Measurements from ENCODE around the gene AGO1. TPM values are rescaled to one million over a fixed set of nuclear protein-coding genes. Genes with fewer than 3 reads are reported as not detected.

AGO1 gene
- polyA plus RNA-seq, 2 of the 4 experiments (the other 2 are of a cell fraction): 5.6 to 7.0 TPM

- POLR2A ChIA-PET: no interaction called here
- CTCF ChIA-PET: no interaction called here
- ATAC-seq (no peak), FAIRE-seq (no peak), DNase-seq (ENCODE audit: low read depth in 1 of 2, low spot score in 1 of 2) (no peak)
- TF ChIP-seq CHD4 (IDR thresholded peaks at IDR 0.05; ENCODE audit: borderline replicate concordance): no peak
- no peak overlapping the region for H3K27ac ChIP-seq
- H3K9me3 ChIP-seq: no peaks in the 10 kb centered on the region
- H3K4me2 ChIP-seq: no peak overlapping the region
- no peaks in the 10 kb centered on the region for H3K4me1 ChIP-seq
- no peak overlapping the region for H3K4me3 ChIP-seq
- 46% methylated on average over 2 of the region's 2 CpGs for WGBS (ENCODE audit: missing lambda C conversion rate)
Measured at GRCh38 chr1:35852241-35852640, 30.8 kb upstream of the AGO1 start.

GRCh38 chr1:35854989-35855700 is 27.9 kb upstream of the AGO1 start:
- TF ChIP-seq RNF2 (IDR thresholded peaks at IDR 0.05; ENCODE audit: borderline replicate concordance, low read depth) (no peak), CTCF (IDR thresholded peaks at IDR 0.05) (0 out of 3 replicates have a peak, but pooled peaks have one; percentile 4)
- H3K27ac ChIP-seq: no peak overlapping the region
- WGBS (ENCODE audit: missing lambda C conversion rate): 71% methylated on average over 9 of the region's 9 CpGs
- H3K9me3 ChIP-seq: no peaks in the 10 kb centered on the region
- no peak overlapping the region for H3K4me2 ChIP-seq
- no peak for FAIRE-seq
- no peak for ATAC-seq
- CTCF ChIA-PET: interaction anchor here (0.6 to 1.4 kb wide), 4 partner anchors 28 to 176 kb away, joined by 3 to 4 read pairs (median 4); partner anchors contain the start of gene AGO1
- H3K4me3 ChIP-seq: no peak overlapping the region
- POLR2A ChIA-PET: interaction anchor here (0.7 kb wide), 1 partner anchor 242 kb away, joined by 10 read pairs; no protein-coding TSS in a partner anchor
- H3K4me1 ChIP-seq: no peaks in the 10 kb centered on the region
- no peak for DNase-seq (ENCODE audit: low read depth in 1 of 2, low spot score in 1 of 2)

GRCh38 chr1:35856964-35857363 is 26.0 kb upstream of the AGO1 start:
- 21% methylated on average over 1 of the region's 1 CpG for WGBS (ENCODE audit: missing lambda C conversion rate)
- CTCF ChIA-PET: interaction anchor here (1.1 kb wide), 2 partner anchors 9 to 23 kb away, joined by 3 read pairs; no protein-coding TSS in a partner anchor
- POLR2A ChIA-PET: no interaction called here
- DNase-seq (ENCODE audit: low read depth in 1 of 2, low spot score in 1 of 2) (no peak), ATAC-seq (no peak), FAIRE-seq (no peak)
- Histone ChIP-seq H3K4me2 (no peak overlapping the region), H3K4me1 (no peaks in the 10 kb centered on the region), H3K9me3 (no peaks in the 10 kb centered on the region), H3K27ac (no peak overlapping the region), H3K4me3 (no peak overlapping the region)
- TF ChIP-seq NFE2L2 (conservative IDR thresholded peaks at IDR 0.05; ENCODE audit: low read length): no peak
- no peak for TF ChIP-seq CBX8 (IDR thresholded peaks at IDR 0.05)
- no peak for TF ChIP-seq RARB (CRISPR knock-in tag; IDR thresholded peaks at IDR 0.05)
- no peak for TF ChIP-seq MYC (IDR thresholded peaks at IDR 0.05; ENCODE audit: borderline replicate concordance, low read length)
- no peak for TF ChIP-seq BHLHE40 (IDR thresholded peaks at IDR 0.05; ENCODE audit: low read depth, low read length)
- no peak for TF ChIP-seq BCL3 (IDR thresholded peaks at IDR 0.05)
- no peak for TF ChIP-seq E2F6 (IDR thresholded peaks at IDR 0.05; ENCODE audit: borderline replicate concordance, low read depth)
- no peak for TF ChIP-seq TP53 (CRISPR knock-in tag; IDR thresholded peaks at IDR 0.05)
- no peak for TF ChIP-seq MAZ (IDR thresholded peaks at IDR 0.05; ENCODE audit: borderline replicate concordance, low read depth, low read length)

GRCh38 chr1:35857830-35858229 is 25.2 kb upstream of the AGO1 start:
- Histone ChIP-seq H3K27ac (no peak overlapping the region), H3K4me1 (no peaks in the 10 kb centered on the region), H3K4me3 (no peak overlapping the region), H3K4me2 (no peak overlapping the region), H3K9me3 (no peaks in the 10 kb centered on the region)
- FAIRE-seq: no peak
- POLR2A ChIA-PET: no interaction called here
- 0 out of 5 replicates have a peak, but pooled peaks of 1 of the 2 experiments have one; percentile 40 for TF ChIP-seq RAD21 (conservative IDR thresholded peaks at IDR 0.05 in 1 of 2, IDR thresholded peaks at IDR 0.05 in 1 of 2)
- no peak for TF ChIP-seq MAFK (IDR thresholded peaks at IDR 0.05; ENCODE audit: partially characterized antibody)
- peak; percentile 25; the same call in 1 of the 3 replicates for TF ChIP-seq CTCF (IDR thresholded peaks at IDR 0.05)
- DNase-seq (ENCODE audit: low read depth in 1 of 2, low spot score in 1 of 2): peak in 1 of 2 experiments; percentile 39
- CTCF ChIA-PET: interaction anchor here (0.5 to 1.1 kb wide), 4 partner anchors 8 to 257 kb away, joined by 3 to 4 read pairs (median 3); no protein-coding TSS in a partner anchor
- peak in 1 of 2 experiments; percentile 61; a peak in 2 of 6 replicates for ATAC-seq

All from A549 (cell line).